Right lobe of liver (tissue), 6 donors: Measurements from ENCODE around the gene PHTF1. TPM values are rescaled to one million over a fixed set of nuclear protein-coding genes. Genes with fewer than 3 reads are reported as not detected.
A peak's percentile ranks its signal among the peaks of the same experiment; 100 is the strongest.

Experiments
- ATAC-seq, 4 donors: fragments of 200-7000 bp; cut with Tn5 transposase; one replicate each; pipeline ENCODE4 v1.9.1; 2020; ENCODE audit warnings: mild to moderate bottlenecking in 4 of 4, moderate library complexity in 4 of 4
- DNase-seq, 3 donors: peaks; one replicate each; pipeline ENCODE4 v3.0.0-alpha.2; 2020
- H3K27ac ChIP-seq, 3 donors: fragments of 200-600 bp; one replicate each; pipeline ENCODE4 v1.8.0; 2022
- H3K27me3 ChIP-seq, 2 donors: fragments of 200-600 bp; one replicate each; pipeline ENCODE4 v1.8.0; 2022
- H3K36me3 ChIP-seq, 4 donors: fragments of 200-600 bp; sonication (generic) in 1 of 4; one replicate each; pipeline versions ENCODE4 v1.5.1 to v1.8.0; 2017 to 2022; ENCODE audit warnings: control low read depth in 1 of 4
- H3K4me1 ChIP-seq, 4 donors: fragments of 200-600 bp; sonication (generic) in 1 of 4; one replicate each; pipeline versions ENCODE4 v1.5.1 to v1.8.0; 2017 to 2022; ENCODE audit warnings: control low read depth in 1 of 4
- H3K4me3 ChIP-seq, 3 donors: fragments of 200-600 bp; one replicate each; pipeline ENCODE4 v1.8.0; 2022
- H3K9me3 ChIP-seq, 4 donors: fragments of 200-600 bp; sonication (generic) in 1 of 4; one replicate each; pipeline versions ENCODE4 v1.5.1 to v1.8.0; 2017 to 2022; ENCODE audit warnings: control low read depth in 1 of 4
- POLR2A ChIP-seq: fragments of 450-650 bp; IDR thresholded peaks from one replicate; pipeline ENCODE4 v1.6.1; 2017; ENCODE audit warnings: antibody characterized with exemption, mild to moderate bottlenecking
- WGBS: methylation state at CpG from one replicate; pipeline ENCODE4 v1.1.6; 2018; ENCODE audit warnings: low coverage, low lambda C conversion rate; ENCODE audit not compliant: insufficient coverage; ENCODE audit errors: missing lambda C conversion rate; 5-methylcytosine and 5-hydroxymethylcytosine counted together
- intact Hi-C, 2 donors: fragments of 100-400 bp; cut with DNase I; formaldehyde crosslinking; loops; one replicate each; pipeline versions ENCODE4 v1.11.2 to v1.14.1; 2022
- total RNA-seq, 6 experiments: library from RNA; depleted of rRNA in 2 of 6; stranded (reverse); fragments of >200 nt in 2 of 6; fragmentation: NEBNext Ultra II Directional in 3 of 6; extraction: Animal tissue kit (Norgen Biotek cat#: 25700) in 3 of 6; gene quantifications; one replicate each; pipeline versions ENCODE4 v1.1.0 to v1.2.4, GENCODE V29; 2016 to 2023
- TF ChIP-seq, protein P1 (sequence below), 4 donors: fragments of 200-600 bp in 3 of 4; fragments of 450-650 bp in 1 of 4; IDR thresholded peaks; one replicate each; pipeline versions ENCODE4 v1.5.1 to v1.8.0; 2016 to 2022; ENCODE audit warnings: antibody characterized with exemption in 4 of 4, mild to moderate bottlenecking in 2 of 4
- donor health status: DM: no; HTN: yes; CAD: no.
- donor health status: DM: no; HTN: no; CAD: no.
- donor health status: DM: no; HTN: no; CAD: no.
- donor health status: DM: no; HTN: yes; CAD: no.
- donor health status: DM: no; HTN: yes; CAD: no.

PHTF1 gene
- total RNA-seq, 6 experiments from 2014 or later = 4.7 to 8.7 (median 6.1) TPM

DNA sequence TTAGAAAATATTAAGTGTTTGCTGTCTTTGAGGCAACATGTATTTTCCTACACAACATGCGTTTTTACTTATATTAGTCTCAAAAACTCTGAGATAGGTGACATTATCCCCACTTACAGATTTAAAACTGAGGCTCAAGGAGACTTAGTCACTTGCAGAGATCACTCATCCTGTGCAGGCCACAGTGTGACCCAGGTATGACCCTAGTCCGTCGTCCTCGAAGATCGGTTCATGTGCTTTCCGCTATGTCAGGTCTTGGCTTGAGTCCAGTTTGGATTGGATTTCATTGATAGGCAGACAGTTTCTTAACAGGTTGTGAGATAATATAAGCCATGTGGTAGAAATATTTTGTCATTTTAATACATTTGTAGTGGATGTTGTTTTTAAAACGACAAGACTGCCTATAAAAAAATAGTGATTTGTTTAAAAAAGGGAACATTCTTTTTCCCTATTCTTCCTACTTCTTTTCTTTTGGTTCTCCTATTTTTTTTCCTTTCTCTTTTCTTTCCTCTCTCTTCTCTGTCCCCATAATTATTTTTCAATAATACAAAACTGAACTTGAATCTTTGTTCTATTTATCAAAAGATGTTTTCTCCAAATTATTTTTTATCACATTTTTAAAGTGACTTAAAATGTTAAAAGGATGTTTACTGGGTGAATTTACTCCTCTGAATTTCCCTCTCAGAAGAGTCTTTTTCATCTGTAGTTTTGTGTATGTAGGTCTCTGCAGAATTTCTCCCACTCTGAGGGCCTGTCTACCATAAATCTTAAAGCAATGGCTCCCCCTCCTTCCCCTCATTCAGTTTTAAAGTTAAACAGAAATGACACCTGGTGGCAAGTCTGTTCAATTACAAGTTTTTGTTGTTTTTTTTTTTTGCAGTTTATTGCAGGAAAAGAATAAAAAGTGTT is 81.8 kb downstream of the PHTF1 start:
- peak; percentile 57 to 81 (median 72) for DNase-seq
- Histone ChIP-seq H3K27ac (peak overlapping the region in 1 of 3 donors; percentile 24), H3K9me3 (no peaks in the 10 kb centered on the region), H3K36me3 (peaks cover 0 to 17% (median 7%) of the 10 kb centered on the region in 4 donors), H3K27me3 (no peaks in the 10 kb centered on the region), H3K4me3 (no peak overlapping the region), H3K4me1 (peaks cover 0 to 11% (median 0%) of the 10 kb centered on the region in 4 donors)
- TF ChIP-seq POLR2A = no peak
- TF ChIP-seq, protein P1, sequence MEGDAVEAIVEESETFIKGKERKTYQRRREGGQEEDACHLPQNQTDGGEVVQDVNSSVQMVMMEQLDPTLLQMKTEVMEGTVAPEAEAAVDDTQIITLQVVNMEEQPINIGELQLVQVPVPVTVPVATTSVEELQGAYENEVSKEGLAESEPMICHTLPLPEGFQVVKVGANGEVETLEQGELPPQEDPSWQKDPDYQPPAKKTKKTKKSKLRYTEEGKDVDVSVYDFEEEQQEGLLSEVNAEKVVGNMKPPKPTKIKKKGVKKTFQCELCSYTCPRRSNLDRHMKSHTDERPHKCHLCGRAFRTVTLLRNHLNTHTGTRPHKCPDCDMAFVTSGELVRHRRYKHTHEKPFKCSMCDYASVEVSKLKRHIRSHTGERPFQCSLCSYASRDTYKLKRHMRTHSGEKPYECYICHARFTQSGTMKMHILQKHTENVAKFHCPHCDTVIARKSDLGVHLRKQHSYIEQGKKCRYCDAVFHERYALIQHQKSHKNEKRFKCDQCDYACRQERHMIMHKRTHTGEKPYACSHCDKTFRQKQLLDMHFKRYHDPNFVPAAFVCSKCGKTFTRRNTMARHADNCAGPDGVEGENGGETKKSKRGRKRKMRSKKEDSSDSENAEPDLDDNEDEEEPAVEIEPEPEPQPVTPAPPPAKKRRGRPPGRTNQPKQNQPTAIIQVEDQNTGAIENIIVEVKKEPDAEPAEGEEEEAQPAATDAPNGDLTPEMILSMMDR (IDR thresholded peaks at IDR 0.05) = peak; percentile 50 to 54 (median 54)
- ATAC-seq = peak; percentile 95 to 98 (median 96)
- 29% methylated on average over 7 of the region's 7 CpGs for WGBS
- intact Hi-C loops = loop anchor here in 1 of 2 donors (10.0 kb wide), 1 partner anchor 533 kb away; no protein-coding TSS in a partner anchor

DNA sequence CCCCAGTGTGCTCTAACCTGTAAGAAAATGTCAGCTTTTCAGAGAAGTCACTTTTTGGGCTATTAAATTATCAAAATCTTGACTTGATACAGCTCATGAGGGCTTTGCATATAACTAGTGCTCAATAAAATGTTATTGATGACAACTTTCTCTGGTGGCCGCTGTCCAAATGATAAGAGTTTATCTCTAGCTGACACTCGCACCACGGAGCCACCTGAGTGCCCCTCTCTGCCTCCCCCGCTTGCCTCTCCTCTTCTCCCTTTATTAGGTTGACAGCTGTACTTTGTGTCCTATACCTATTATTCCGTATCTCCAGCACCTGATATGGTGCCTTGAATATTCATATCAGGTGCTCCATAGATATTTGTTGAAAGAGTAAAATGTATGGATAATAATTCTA is 82.8 kb downstream of the PHTF1 start:
- 79% methylated on average over 5 of the region's 5 CpGs for WGBS
- no peak for ATAC-seq
- TF ChIP-seq, protein P1 (IDR thresholded peaks at IDR 0.05) = no peak
- TF ChIP-seq POLR2A = no peak
- no peaks in the 10 kb centered on the region for H3K9me3 ChIP-seq
- H3K27ac ChIP-seq = no peak overlapping the region
- H3K36me3 ChIP-seq = peaks cover 0 to 25% (median 5%) of the 10 kb centered on the region in 4 donors
- intact Hi-C loops = loop anchor here in 1 of 2 donors (10.0 kb wide), 1 partner anchor 532 kb away; no protein-coding TSS in a partner anchor
- no peak for DNase-seq
- no peaks in the 10 kb centered on the region for H3K27me3 ChIP-seq
- peaks cover 0 to 11% (median 0%) of the 10 kb centered on the region in 4 donors for H3K4me1 ChIP-seq
- H3K4me3 ChIP-seq = no peak overlapping the region

DNA sequence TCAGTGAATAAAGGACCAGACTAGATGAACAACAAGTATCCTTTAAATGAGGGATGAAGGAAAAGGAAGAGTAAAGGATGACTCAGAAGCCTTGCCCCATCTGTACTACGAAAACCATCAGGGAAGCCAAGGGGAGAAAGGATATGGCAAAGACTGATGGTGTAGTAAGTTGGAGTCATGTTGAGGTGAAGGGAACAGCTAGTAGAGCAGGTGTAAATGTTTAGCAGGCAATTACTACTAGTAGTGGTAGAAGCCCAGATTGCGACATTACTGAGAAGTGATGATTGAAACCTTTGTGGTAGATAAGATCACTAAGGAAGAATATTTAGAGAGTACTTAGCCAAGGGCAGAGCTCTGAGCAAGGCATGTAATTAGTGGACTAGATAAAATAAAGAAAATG is 84.0 kb downstream of the PHTF1 start:
- H3K4me3 ChIP-seq = no peak overlapping the region
- peaks cover 0 to 11% (median 0%) of the 10 kb centered on the region in 4 donors for H3K4me1 ChIP-seq
- H3K27ac ChIP-seq = no peak overlapping the region
- peaks cover 0 to 25% (median 5%) of the 10 kb centered on the region in 4 donors for H3K36me3 ChIP-seq
- no peak for TF ChIP-seq POLR2A
- TF ChIP-seq, protein P1 (IDR thresholded peaks at IDR 0.05) = no peak
- 85% methylated on average over 2 of the region's 2 CpGs for WGBS
- no peaks in the 10 kb centered on the region for H3K27me3 ChIP-seq
- DNase-seq = no peak
- no peak for ATAC-seq
- intact Hi-C loops = loop anchor here in 1 of 2 donors (10.0 kb wide), 1 partner anchor 531 kb away; no protein-coding TSS in a partner anchor
- no peaks in the 10 kb centered on the region for H3K9me3 ChIP-seq

DNA sequence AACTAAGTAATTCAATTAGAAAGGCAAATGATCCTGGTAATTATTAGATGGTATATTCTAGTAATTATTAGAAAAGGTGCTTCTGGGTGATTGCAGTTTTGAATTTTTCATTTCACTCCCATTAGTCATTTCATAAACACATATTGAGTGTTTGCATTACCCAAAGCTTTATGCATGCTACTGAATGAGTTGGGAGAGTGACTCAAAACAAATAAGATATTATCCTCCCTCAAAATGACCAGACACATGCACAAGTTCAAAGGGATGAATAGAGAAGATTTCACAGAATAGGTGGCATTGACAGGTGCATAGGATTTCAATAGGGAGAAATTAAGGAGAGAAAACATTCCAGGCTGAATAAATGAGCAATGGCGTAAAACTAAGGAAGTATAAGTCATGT is 84.7 kb downstream of the PHTF1 start:
- H3K27me3 ChIP-seq = no peaks in the 10 kb centered on the region
- intact Hi-C loops = loop anchor here in 1 of 2 donors (10.0 kb wide), 1 partner anchor 530 kb away; no protein-coding TSS in a partner anchor
- no peak overlapping the region for H3K4me3 ChIP-seq
- no peak for TF ChIP-seq POLR2A
- TF ChIP-seq, protein P1 (IDR thresholded peaks at IDR 0.05) = no peak
- H3K27ac ChIP-seq = no peak overlapping the region
- H3K4me1 ChIP-seq = peaks cover 0 to 11% (median 0%) of the 10 kb centered on the region in 4 donors
- no peak for DNase-seq
- no peaks in the 10 kb centered on the region for H3K9me3 ChIP-seq
- H3K36me3 ChIP-seq = peaks cover 0 to 25% (median 5%) of the 10 kb centered on the region in 4 donors
- 77% methylated on average over 1 of the region's 1 CpG for WGBS
- peak in 1 of 4 donors; percentile 10 for ATAC-seq
